Fibroblast of skin of right quadriceps (primary cell): ENCODE data around the gene DNAAF1.
"Not testable (repeated sequence)": the region's sequence is repeated elsewhere in the genome, so short reads cannot be mapped to it uniquely, and the experiment has no call there.

Source experiments
- DNase-seq: peaks from one replicate; pipeline ENCODE4 v3.0.0-alpha.2; 2013

DNAAF1 gene

DNA sequence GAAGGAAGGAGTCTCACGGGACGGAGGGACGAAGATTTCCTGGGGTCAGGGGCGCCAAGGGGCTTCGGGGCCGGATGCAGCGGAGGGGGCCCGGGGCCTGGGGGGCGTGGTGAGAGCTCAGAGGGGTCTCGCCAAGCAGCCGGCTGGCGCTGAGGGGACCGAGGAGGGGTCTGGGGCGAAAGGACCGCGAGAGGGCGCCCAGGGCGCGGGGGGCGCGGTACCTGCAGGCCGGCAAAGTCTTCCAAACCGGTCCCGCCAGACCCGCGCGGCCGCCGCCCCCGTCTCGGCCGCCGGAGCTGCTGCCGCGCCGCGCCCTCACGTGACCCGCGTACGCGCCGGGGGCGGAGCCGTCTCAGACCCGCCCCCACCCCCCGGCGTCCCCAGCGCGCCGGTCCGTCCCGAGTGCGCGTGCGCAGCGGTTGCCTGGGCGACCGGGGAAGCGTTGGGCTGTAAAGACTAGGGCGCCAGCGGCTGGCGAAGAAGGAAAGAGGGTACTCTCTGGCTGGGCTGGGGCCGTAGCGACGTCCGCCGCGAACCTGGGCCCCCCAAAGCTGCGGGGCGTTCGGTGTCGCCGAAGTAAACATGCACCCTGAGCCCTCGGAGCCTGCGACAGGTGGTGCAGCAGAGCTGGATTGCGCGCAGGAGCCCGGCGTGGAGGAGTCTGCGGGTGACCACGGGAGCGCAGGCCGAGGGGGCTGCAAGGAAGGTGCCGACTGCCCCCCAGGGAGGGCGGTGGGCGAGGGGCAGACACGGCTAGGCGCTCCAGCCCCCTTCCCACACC lies at the start of gene DNAAF1, which contains the start of gene HSDL1:
Gene DNAAF1 (plus strand): TSS at position 450 of the 781 bp plus-strand sequence. CDS start 133 bp downstream, at position 583.
Gene HSDL1 (minus strand): TSS at position 319 of the 781 bp plus-strand sequence. CDS start 13,856 bp downstream, outside the sequence.
- peak; percentile 85 for DNase-seq

DNA sequence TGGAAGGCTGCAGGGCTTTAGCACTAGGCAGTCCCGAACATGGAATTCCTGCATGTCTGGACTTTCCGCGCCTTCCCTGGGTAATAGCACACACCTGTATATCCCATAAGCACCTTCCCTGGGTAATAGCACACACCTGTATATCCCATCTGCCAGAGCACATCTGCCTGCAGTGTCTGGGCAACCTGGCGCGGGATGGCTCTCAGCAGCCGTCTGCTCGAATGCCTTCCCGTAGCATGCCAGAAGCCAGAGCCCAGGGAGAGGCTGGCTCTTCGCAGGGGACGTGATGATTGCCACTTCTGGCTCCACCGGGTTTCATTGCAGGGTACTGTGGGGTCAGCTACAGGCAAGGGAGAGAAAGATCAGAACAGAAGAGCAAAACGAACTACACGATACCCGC lies 49.6 kb upstream of the DNAAF1 start:
- no peak for DNase-seq

DNA sequence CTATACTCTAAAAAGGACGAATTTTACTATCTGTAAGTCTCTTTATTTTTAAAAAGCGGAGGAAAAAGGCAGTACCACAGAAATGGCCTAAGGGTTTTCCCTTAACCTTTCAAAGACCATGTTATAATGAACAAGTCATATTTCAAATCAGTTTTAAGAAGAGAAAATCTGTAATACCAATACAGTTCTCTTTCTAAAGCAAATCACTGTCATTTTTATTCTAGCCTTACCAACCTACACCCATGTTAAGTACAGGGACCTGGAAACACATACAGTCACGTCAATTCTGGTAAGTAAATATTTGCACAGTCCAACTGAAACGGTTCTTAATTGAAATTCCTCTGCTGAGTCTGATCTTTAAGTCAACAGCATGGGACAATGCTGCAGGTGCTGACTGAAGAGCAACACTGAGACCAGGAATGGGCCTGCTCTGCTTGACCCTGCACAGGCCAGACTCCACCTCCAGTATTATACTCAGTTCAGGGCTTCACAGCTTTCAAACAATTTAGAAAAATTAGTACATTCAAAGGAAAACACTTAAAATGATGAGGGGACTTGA lies 48.6 kb upstream of the DNAAF1 start:
- DNase-seq, result no peak

DNA sequence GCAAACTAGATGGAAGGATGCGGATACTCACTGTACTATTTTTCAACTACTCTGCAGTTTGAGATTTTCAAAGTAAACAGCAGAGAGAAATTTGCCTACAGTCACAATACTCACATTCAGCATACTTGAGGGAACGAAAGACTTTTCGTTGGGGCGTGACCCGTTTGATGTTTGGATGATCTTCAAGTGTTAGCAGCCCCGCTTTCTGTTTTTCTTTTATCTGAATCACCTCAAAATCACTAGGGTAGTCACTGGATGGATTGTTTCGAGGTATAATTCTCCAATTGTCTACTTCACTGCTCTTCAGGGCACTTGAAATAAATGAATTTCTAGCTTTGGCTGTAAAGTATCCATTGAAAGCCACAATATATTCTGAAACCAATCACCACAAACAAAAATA lies 46.2 kb upstream of the DNAAF1 start:
- no peak for DNase-seq

DNA sequence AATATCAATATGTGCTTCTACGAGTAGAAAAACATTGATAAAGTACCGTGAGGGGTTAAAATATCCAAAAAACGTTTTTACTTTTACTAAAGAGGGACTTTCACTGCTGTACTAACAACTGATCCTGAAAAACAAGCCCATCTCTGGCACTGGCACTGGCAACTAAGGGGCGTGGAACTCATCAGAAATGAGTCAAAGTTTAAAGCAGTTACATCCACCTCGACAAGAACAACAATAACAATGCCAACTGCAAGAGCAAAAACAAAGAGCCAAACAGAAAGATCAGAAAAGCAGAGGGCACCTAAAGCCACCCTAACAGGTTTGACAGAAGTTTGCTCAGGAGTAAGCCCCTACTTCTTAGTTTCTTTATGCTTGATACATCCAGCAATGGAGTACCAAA lies 41.4 kb upstream of the DNAAF1 start:
- no peak for DNase-seq

DNA sequence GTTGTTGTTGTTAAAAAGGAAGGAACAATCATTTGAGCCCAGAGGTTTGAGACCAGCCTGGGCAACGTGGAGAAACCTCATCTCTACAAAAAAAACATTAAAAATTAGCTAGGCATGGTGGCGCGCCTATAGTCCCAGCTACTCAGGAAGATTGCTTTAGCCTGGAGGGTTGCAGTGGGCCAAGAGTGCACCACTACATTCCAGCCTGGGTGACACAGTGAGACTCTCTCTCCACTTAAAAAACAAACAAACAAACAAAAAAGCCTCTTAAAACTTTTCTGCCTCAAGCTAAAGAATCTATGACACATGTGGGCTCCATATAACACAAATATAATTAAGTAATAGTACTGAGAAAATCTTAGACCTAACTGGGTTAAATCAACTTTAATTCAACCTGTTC lies 40.9 kb upstream of the DNAAF1 start:
- no peak for DNase-seq

DNA sequence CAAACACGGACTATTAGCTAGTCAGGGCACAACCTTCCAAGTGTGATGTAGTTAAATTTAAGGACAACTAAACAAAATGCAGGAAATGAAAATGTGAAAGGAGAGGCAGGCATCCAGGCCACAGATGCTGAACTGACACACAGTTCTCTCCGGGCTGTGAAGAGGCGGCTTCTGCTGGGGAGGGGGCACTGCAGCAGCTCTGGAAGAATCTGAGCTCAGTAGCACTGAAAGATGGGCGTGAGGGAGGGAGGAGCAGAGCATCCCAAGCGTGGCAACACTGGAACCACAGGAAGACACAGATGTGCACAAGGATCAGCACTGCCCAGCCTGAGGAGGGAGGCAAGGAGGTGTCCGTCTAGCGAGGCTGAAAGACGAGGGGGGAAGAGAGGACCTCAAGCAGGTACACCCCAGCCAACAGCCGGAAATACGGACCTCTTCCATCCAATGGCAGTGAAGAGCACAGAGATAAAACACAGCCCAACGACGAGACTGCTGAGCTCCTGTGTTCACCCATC lies 39.8 kb upstream of the DNAAF1 start:
- no peak for DNase-seq

DNA sequence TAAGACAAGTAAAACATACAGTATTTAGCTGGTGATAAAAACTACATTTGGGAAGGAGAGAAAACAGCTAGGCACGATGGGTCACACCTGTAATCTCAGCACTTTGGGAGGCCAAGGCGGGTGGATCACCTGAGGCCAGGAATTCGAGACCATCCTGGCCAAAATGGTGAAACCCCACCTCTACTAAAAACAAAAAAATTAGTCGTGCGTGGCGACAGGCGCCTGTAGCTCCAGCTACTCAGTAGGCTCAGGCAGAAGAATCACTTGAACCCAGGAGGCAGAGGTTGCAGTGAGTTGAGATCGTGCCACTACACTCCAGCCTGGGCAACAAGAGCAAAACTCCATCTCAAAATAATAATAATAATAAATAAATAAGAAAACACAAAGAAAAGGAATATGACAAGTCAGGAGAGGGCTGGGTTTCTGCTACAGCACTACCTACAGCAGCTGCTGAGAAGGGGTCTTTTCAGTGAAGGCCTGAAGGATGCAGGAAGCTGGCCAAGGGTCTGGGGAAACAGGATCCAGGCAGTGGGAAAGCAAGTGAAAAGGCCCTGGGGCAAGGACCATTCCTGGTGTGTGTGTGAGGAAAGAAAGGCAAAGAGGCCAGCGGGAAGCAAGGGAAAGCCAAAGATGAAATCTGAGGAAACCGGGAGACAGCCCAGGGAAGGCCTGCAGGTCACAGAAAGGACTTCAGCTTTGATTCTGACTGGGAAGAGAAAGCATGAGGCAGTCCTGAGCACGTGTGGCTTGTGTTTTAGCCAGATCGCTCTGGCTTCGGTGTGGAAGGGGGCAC lies 39.0 kb upstream of the DNAAF1 start:
- DNase-seq, result no peak

DNA sequence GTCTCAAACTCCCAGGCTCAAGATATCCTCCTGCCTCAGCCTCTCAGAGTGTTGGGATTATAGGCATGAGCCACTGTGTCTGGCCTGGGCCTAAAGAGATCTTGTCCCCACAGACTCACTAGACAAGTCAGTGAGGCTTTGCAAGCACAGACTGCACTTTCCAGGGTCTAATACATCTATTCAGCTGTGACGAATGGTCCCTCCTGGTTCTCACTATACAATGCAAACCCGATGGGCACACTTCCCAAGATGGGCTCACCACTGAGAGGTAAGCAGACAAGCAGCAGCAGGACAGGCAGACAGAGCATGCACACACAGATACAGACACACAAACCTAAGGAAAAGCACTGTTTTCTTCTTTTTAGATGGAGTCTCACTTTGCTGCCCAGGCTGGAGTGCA lies 37.2 kb upstream of the DNAAF1 start:
- DNase-seq, result no peak

DNA sequence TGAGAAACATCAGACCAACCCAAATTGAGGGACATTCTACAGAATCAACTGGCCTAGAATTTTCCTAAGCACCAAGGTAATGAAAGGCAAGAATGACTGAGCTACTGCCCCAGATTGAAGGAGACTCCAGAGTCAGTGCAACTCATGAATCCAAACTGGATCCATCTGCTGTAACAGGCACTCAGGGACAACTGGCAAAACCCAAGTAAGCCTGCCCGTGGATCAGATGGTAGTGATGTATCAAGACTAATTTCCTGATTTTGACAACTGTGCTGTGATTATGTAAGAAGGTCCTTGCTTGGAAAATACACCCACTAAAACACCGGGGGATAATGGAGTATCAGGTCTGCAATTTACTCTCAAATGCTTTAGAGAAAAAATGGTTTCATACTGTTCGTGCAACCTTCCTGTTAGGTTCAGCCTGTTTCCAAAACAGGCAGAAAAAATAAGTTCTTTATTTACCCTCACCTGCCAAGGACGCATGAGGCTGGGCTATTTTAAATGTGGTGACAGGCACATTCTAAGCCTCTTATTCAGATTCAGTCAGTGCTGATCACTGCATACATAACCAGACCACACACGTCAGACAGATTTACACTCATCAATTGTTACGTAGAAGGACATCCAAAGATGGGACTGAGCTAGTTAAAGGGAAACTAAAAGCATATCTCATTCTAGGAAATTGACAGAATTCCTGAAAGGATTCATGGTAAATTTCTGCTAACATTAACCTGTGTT lies 35.3 kb upstream of the DNAAF1 start:
- no peak for DNase-seq

DNA sequence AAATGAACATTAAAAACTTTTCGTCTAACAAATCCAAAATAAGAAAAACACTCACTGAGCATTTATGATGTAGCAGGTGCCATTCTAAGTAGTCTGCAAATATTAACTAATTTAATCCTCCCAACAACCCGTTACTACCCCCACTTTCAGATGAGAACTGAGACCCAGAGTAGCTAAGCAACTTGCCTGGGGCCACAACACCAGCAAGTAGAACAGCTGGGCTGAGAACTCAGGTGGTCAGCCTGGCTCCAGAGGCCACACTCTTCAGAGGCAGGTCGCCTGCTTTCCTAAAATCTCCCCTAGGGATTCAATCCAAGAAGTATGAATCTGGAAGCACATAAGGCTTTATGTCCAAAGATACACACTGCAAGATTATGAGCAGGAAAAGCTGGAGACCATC lies 34.6 kb upstream of the DNAAF1 start:
- DNase-seq, result no peak

DNA sequence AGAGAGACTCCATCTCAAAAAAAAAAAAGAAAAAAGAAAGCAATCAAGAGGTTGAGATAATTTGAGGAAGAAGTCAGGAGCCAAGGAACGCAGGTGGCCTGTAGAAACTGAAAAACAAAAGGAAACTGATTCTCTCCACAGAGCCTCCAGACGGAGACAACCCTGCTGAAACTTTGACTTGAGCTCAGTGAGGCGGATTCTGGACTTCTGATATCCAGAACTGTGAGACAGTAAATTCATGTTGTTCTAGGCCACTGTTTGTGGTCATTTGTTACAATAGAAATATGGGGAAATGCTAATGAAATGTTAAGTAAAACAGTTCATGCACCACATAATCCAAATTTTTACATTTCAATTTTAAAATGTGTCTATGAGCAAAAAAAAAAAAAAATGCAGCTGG lies 33.6 kb upstream of the DNAAF1 start:
- DNase-seq, result no peak

DNA sequence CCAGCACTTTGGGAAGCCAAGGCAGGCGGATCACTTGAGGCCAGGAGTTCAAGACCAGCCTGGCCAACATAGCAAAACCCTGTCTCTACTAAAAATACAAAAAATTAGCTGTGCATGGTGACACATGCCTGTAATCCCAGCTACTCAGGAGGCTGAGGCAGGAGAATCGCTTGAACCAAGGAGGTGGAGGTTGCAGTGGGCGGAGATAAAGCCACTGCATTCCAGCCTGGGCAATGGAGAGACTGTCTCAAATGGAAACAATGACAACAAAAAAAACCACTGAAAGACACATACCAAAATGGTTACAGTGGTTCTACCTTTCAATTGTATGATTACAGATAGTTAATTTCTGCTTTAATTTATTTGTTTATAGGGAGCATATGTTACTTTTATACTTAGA lies 33.2 kb upstream of the DNAAF1 start:
- not testable (repeated sequence) for DNase-seq

DNA sequence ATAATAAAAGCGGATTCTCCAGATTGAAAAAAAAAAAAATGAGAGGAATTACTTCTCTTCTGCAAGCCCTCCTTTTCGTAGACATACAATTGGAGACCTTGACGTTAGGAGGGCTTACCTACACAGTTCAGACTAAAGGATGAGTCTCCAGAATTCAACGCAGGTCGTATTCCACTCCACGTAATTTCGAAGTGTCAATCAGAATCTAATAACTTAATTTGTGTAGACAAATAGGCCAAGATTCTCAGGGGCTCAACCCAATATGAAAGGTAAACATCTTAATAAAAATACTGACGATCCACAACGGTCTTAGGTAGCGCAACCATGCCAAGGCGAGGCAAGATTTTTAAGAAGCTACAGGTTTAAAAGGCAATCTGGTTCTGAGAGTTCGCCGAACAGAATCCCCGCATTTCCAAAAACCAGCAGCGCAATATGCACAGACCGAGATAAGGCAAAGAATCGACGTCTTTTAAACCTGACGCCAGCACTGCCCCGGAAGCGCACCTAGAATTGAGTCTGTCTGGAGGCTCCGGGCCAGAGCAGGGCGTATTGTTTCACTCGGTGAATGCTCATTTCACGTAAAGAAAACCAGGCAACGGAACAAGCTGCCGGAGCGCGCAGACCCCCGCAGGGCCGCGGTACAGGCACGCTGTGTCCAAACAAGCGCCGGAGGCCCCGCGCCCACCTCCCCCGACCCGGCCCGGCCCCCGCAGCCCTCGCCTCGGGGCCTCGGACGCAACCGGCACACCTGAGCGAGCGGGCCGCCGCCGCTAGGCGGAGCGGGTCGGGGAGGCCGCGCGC lies 29.0 kb upstream of the DNAAF1 start:
- DNase-seq, result peak; percentile 20

DNA sequence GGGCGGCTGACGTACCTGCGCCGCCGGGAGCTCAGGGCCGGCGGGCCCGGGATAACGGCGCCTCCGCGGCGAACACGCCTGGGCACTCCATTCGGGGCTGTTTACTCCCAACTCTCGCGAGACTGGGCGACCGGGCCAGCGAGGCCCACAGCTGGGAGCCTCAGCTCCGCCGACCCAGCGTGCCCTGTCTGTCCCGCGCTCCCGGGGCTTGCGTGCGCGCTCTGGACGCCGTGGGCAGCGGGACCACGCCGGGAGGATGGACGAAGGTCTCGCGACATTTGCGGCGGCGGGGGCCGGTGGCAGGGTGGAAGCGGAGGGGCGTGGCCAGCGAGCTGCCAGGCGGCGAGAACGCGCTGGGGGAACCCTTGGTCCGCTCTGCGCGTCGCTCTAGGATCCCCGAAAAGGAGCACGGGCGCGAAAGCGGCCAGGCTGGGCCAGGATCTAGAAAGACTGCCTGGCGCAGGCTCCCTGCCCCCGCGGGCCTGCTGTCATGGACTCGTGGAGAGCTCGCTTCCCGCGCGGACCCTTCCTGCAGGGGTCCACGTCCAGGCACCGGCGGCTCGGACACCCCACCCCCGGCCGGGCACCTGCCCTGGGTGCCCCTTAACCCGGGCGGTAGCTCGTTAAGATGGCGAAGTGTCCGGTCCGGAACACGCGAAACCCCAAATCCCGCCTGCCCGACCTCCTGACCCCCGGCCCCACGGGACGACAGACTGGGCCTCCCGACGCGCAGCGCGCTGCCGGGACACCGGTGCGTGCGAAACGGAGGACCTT lies 28.2 kb upstream of the DNAAF1 start, which contains the start of gene MBTPS1:
Gene MBTPS1 (minus strand): TSS at position 223 of the 774 bp plus-strand sequence. CDS start 15,159 bp downstream, outside the sequence.
- peak; percentile 98 for DNase-seq

DNA sequence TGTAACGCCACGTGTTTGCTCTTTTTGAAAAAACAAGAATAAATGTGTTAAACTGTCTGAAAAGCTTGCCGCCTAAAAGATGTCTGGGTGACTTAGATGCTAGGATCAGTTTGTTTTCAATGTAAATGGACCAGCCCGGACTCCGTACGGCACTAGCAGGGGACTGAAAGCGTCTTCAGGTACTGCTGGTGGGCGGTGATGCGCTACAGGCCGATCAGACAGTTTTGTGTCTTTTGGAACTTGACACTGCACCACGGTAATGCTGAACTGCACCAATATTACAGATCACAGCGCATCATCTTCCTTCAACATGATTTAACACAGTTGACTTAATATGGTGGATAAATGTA lies 27.6 kb upstream of the DNAAF1 start:
- peak; percentile 26 for DNase-seq

DNA sequence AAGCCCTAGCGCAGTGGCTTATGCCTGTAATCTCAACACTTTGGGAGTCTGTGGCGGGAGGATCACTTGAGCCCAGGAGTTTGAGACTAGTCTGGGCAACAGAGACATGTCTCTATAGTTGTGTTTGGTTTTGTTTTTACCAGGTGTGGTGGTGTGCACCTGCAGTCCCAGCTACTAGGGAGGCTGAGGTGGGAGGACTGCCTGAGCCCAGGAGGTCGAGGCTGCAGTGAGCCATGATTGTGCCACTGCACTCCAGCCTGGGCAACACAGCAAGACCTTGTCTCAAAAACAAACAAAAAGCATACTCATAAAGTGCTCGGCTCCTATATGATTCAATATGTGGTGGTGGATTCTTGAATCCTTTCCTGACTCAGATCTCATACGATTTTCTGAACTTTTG lies 26.8 kb upstream of the DNAAF1 start:
- not testable (repeated sequence) for DNase-seq

DNA sequence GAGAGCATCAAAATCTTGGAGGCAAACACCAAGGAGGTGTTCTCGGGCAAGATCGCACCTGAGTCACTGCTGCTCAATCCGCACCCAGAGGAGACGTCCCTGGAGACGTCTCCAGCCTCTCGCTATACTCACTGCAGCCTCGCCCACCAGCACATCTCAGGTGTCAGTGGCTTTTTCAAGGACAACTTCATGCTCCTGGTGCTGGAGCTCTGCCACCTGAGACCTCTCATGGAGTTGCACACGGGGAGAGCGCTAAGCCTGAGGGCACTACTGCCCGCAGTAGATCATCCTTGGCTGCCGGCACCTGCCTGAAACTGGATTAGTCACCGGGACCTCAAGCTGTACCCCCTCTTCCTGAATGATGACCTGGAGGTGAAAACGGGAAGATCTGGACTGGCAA lies 25.7 kb upstream of the DNAAF1 start:
- no peak for DNase-seq

DNA sequence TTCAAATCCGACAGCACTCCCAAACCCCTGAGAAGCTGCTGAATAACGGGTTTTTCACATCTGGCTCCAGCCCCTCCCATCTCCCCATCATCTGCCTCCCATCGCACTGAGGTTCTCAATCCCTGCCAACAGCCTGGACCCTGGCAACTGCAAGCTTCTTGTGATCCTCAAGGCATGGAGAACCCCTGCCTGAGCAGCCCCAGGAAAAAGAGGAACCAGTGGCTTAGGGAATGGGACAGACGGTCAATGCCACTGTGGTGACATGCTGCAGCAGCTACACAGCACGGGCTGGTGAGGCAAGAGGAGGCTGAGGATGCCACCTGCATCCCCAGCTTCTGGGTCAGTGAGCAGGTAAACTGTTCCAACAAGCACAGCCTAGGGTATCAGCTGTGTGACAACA lies 25.1 kb upstream of the DNAAF1 start:
- no peak for DNase-seq

DNA sequence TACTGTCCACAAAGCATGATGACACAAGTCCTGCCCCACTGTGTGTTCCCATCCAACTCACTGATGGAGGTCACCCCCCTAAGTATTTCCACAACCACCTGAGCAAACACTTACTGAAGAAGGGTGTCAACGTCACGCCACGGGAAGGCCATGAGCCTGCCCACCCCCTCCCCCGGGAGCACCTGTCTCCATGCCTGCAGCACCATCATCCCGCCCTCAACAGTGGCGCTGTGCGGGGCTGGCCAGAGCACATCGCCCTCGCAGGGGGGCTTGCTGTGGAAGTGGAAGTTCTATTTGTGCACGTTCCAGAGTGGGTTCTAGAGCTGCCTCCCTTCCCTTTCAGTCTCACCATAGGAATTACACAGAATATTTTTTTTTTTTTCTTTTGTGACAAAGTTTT lies 24.1 kb upstream of the DNAAF1 start:
- DNase-seq, result no peak
